ENCODE data around the gene SIGLEC8. TPM values are rescaled to one million over a fixed set of nuclear protein-coding genes. Genes with fewer than 3 reads are reported as not detected.

The SIGLEC8 gene
- total RNA-seq, 1 experiment from 2014 or later = not detected

GRCh38 chr19:51493776-51494175 lies 35.5 kb upstream of the SIGLEC8 start:
- POLR2A ChIA-PET (ENCODE audit: unreplicated experiment) = no interaction called here
- intact Hi-C loops (cut with micrococcal nuclease) = no loop called here
- no peak for TF ChIP-seq EZH2 (IDR thresholded peaks at IDR 0.05; ENCODE audit: low read length, unreplicated experiment)
- no peak for TF ChIP-seq CTCF (conservative IDR thresholded peaks at IDR 0.05; ENCODE audit: low read depth, low read length)
- TF ChIP-seq EZH2phosphoT487 (IDR thresholded peaks at IDR 0.05; ENCODE audit: borderline replicate concordance, low read length) = no peak
- no peak for DNase-seq
- no TSS peak for BruUV-seq (replicated peaks)
- H3K9ac ChIP-seq (ENCODE audit: low read length) = no peak overlapping the region
- H3K4me3 ChIP-seq (ENCODE audit: low read length) = no peak overlapping the region
- no peaks in the 10 kb centered on the region for H3K9me3 ChIP-seq (ENCODE audit: low read length)
- no peak overlapping the region for H3K4me2 ChIP-seq (ENCODE audit: low read length)
- H3K36me3 ChIP-seq (ENCODE audit: low read depth, low read length) = no peaks in the 10 kb centered on the region
- CTCF ChIA-PET = no interaction called here
- peaks cover 8% of the 10 kb centered on the region for H3K4me1 ChIP-seq (ENCODE audit: insufficient read depth, low read length)
- H3K27ac ChIP-seq (ENCODE audit: low read length) = no peak overlapping the region
- no peaks in the 10 kb centered on the region for H3K9me2 ChIP-seq (replicated peaks; ENCODE audit: low read length)
- no peak for ATAC-seq
- no peaks in the 10 kb centered on the region for H4K20me1 ChIP-seq (ENCODE audit: low read length)
- no peaks in the 10 kb centered on the region for H3K79me2 ChIP-seq (ENCODE audit: low read length)
- H3K27me3 ChIP-seq (ENCODE audit: low read length) = peaks cover 63% of the 10 kb centered on the region
- no peak overlapping the region for H2AFZ ChIP-seq (ENCODE audit: low read length)
- no peaks in the 10 kb centered on the region for H3F3A ChIP-seq (ENCODE audit: low read length, unreplicated experiment)

- no peak for ATAC-seq
- TF ChIP-seq EZH2phosphoT487 (IDR thresholded peaks at IDR 0.05; ENCODE audit: borderline replicate concordance, low read length) (no peak), EZH2 (IDR thresholded peaks at IDR 0.05; ENCODE audit: low read length, unreplicated experiment) (no peak), CTCF (conservative IDR thresholded peaks at IDR 0.05; ENCODE audit: low read depth, low read length) (no peak)
- Histone ChIP-seq H3K36me3 (ENCODE audit: low read depth, low read length) (no peaks in the 10 kb centered on the region), H4K20me1 (ENCODE audit: low read length) (no peaks in the 10 kb centered on the region), H3K27me3 (ENCODE audit: low read length) (peaks cover 54% of the 10 kb centered on the region), H2AFZ (ENCODE audit: low read length) (no peak overlapping the region), H3K4me2 (ENCODE audit: low read length) (no peak overlapping the region), H3K79me2 (ENCODE audit: low read length) (no peaks in the 10 kb centered on the region), H3K4me1 (ENCODE audit: insufficient read depth, low read length) (peaks cover 8% of the 10 kb centered on the region), H3K9me2 (replicated peaks; ENCODE audit: low read length) (no peaks in the 10 kb centered on the region), H3K9me3 (ENCODE audit: low read length) (no peaks in the 10 kb centered on the region), H3K27ac (ENCODE audit: low read length) (no peak overlapping the region), H3K4me3 (ENCODE audit: low read length) (no peak overlapping the region), H3F3A (ENCODE audit: low read length, unreplicated experiment) (no peaks in the 10 kb centered on the region), H3K9ac (ENCODE audit: low read length) (no peak overlapping the region)
- intact Hi-C loops (cut with micrococcal nuclease) = no loop called here
- no peak for DNase-seq
- CTCF ChIA-PET = no interaction called here
- no TSS peak for BruUV-seq (replicated peaks)
- POLR2A ChIA-PET (ENCODE audit: unreplicated experiment) = no interaction called here
Measured at GRCh38 chr19:51491586-51491985, 33.3 kb upstream of the SIGLEC8 start.

GRCh38 chr19:51490676-51491075 lies 32.4 kb upstream of the SIGLEC8 start:
- DNase-seq (no peak), ATAC-seq (no peak)
- no peaks in the 10 kb centered on the region for H3K9me3 ChIP-seq (ENCODE audit: low read length)
- no peak overlapping the region for H3K4me2 ChIP-seq (ENCODE audit: low read length)
- CTCF ChIA-PET = no interaction called here
- POLR2A ChIA-PET (ENCODE audit: unreplicated experiment) = no interaction called here
- no peak overlapping the region for H3K4me3 ChIP-seq (ENCODE audit: low read length)
- H3K27me3 ChIP-seq (ENCODE audit: low read length) = peaks cover 49% of the 10 kb centered on the region
- H3K36me3 ChIP-seq (ENCODE audit: low read depth, low read length) = no peaks in the 10 kb centered on the region
- H3K9ac ChIP-seq (ENCODE audit: low read length) = no peak overlapping the region
- no peaks in the 10 kb centered on the region for H3F3A ChIP-seq (ENCODE audit: low read length, unreplicated experiment)
- no peak for TF ChIP-seq EZH2phosphoT487 (IDR thresholded peaks at IDR 0.05; ENCODE audit: borderline replicate concordance, low read length)
- no peak for TF ChIP-seq CTCF (conservative IDR thresholded peaks at IDR 0.05; ENCODE audit: low read depth, low read length)
- TF ChIP-seq EZH2 (IDR thresholded peaks at IDR 0.05; ENCODE audit: low read length, unreplicated experiment) = no peak
- no peak overlapping the region for H3K27ac ChIP-seq (ENCODE audit: low read length)
- H3K79me2 ChIP-seq (ENCODE audit: low read length) = no peaks in the 10 kb centered on the region
- intact Hi-C loops (cut with micrococcal nuclease) = no loop called here
- no peaks in the 10 kb centered on the region for H4K20me1 ChIP-seq (ENCODE audit: low read length)
- no peaks in the 10 kb centered on the region for H3K9me2 ChIP-seq (replicated peaks; ENCODE audit: low read length)
- no peak overlapping the region for H2AFZ ChIP-seq (ENCODE audit: low read length)
- H3K4me1 ChIP-seq (ENCODE audit: insufficient read depth, low read length) = peaks cover 8% of the 10 kb centered on the region
- BruUV-seq (replicated peaks) = no TSS peak

Data from PC-3 (cell line).